MCF 10A (cell line): Measurements from ENCODE around the gene TMEM51. TPM values are rescaled to one million over a fixed set of nuclear protein-coding genes. Genes with fewer than 3 reads are reported as not detected.

Experiments
- BruUV-seq: library from RNA; stranded (reverse); fragments of 400-500 nt; replicated peaks from 2 replicates; lab custom pipeline; 2021; lab: Mats Ljungman, UMichigan
- CTCF ChIA-PET: fragments of 300-600 bp; sonication (Branson Sonifier 250); formaldehyde crosslinking; extraction: SDS; loops from one replicate; lab custom pipeline; 2021; ENCODE audit warnings: antibody characterized with exemption, inconsistent platforms; lab: Yijun Ruan, JAX
- POLR2A ChIA-PET: fragments of 300-600, 350-650 bp; sonication (Branson Sonifier 250); formaldehyde crosslinking; extraction: SDS; loops from one replicate; lab custom pipeline; 2020; ENCODE audit warnings: antibody characterized with exemption, inconsistent platforms; lab: Yijun Ruan, JAX
- DNase-seq: peaks from one replicate; pipeline ENCODE4 v3.0.0-alpha.2; 2018; ENCODE audit not compliant: unreplicated experiment
- H3K27ac Mint-ChIP-seq: one replicate; pipeline ENCODE4 v1.8.0; 2022; ENCODE audit warnings: mild to moderate bottlenecking, low read depth, mixed read lengths; ENCODE audit not compliant: unreplicated experiment
- H3K27me3 Mint-ChIP-seq: one replicate; pipeline ENCODE4 v1.8.0; 2022; ENCODE audit warnings: mixed read lengths; ENCODE audit not compliant: insufficient read depth, unreplicated experiment
- H3K36me3 Mint-ChIP-seq: one replicate; pipeline ENCODE4 v1.8.0; 2022; ENCODE audit warnings: mild to moderate bottlenecking, moderate library complexity, mixed read lengths; ENCODE audit not compliant: insufficient read depth, unreplicated experiment
- H3K4me1 Mint-ChIP-seq: one replicate; pipeline ENCODE4 v1.8.0; 2022; ENCODE audit warnings: mixed read lengths; ENCODE audit not compliant: insufficient read depth, unreplicated experiment
- H3K4me3 Mint-ChIP-seq: one replicate; pipeline ENCODE4 v1.8.0; 2022; ENCODE audit warnings: mild to moderate bottlenecking, moderate library complexity, mixed read lengths; ENCODE audit not compliant: unreplicated experiment
- H3K9me3 Mint-ChIP-seq: one replicate; pipeline ENCODE4 v1.8.0; 2022; ENCODE audit warnings: mixed read lengths; ENCODE audit not compliant: unreplicated experiment
- intact Hi-C: fragments of 100-400 bp; cut with micrococcal nuclease; formaldehyde crosslinking; loops from 2 replicates; pipeline ENCODE4 v1.14.1; 2022
- total RNA-seq: library from RNA; stranded (reverse); gene quantifications from 2 replicates; pipeline ENCODE4 v1.2.3, GENCODE V29; 2022
- TF ChIP-seq, protein P1 (sequence below): fragments of 200-600 bp; IDR thresholded peaks from one replicate; pipeline ENCODE4 v1.8.0; 2022; ENCODE audit warnings: antibody characterized with exemption, mild to moderate bottlenecking; ENCODE audit not compliant: unreplicated experiment

Gene TMEM51
- total RNA-seq, 1 experiment from 2014 or later = 6.4 TPM

DNA sequence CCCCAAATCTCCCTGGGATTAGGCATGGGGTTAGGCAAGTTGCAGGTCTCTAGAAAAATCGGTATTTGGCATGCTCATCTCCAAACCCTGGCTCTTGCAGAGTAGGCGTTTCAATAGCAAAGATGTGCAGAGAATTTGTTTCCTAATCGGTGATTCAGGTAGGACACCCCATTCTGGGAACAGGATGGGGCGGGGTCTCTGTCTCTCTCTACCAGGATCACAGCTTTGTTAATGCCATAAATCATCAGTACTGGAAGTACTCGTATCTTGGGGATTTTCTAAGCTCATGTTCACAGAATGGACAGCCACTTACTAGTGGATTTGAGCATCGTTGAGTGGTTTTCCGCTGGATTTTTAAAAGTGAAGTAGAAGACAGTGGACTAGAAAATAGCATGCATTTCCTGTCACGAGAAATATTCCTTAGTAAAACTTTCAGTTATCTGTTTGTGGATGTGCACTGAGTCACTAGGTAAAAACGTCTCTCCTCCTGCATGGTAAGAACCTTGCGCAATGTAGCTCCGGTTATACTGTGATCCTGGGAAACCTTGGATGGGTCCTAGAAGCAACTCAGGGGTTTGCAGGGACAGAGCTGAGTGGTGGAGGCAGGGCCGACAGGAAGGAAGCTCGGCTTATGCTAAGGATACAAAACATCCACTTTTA, 5.1 kb downstream of the TMEM51 start:
- BruUV-seq = no TSS peak
- Mint-ChIP-seq H3K9me3 (no peaks in the 10 kb centered on the region), H3K27me3 (no peaks in the 10 kb centered on the region), H3K4me3 (peak overlapping the region; percentile 63), H3K36me3 (peaks cover 6% of the 10 kb centered on the region), H3K27ac (peak overlapping the region; percentile 85), H3K4me1 (peaks cover 23% of the 10 kb centered on the region)
- POLR2A ChIA-PET = interaction anchor here (0.7 to 2.4 kb wide), 8 partner anchors 10 to 125 kb away, joined by 3 to 19 read pairs (median 4); no protein-coding TSS in a partner anchor
- DNase-seq = peak; percentile 80
- CTCF ChIA-PET = interaction anchor here (1.1 kb wide), 1 partner anchor 8 kb away, joined by 3 read pairs; no protein-coding TSS in a partner anchor
- intact Hi-C loops = loop anchor here (2.0 kb wide), 1 partner anchor 14 kb away; no protein-coding TSS in a partner anchor
- TF ChIP-seq, protein P1, sequence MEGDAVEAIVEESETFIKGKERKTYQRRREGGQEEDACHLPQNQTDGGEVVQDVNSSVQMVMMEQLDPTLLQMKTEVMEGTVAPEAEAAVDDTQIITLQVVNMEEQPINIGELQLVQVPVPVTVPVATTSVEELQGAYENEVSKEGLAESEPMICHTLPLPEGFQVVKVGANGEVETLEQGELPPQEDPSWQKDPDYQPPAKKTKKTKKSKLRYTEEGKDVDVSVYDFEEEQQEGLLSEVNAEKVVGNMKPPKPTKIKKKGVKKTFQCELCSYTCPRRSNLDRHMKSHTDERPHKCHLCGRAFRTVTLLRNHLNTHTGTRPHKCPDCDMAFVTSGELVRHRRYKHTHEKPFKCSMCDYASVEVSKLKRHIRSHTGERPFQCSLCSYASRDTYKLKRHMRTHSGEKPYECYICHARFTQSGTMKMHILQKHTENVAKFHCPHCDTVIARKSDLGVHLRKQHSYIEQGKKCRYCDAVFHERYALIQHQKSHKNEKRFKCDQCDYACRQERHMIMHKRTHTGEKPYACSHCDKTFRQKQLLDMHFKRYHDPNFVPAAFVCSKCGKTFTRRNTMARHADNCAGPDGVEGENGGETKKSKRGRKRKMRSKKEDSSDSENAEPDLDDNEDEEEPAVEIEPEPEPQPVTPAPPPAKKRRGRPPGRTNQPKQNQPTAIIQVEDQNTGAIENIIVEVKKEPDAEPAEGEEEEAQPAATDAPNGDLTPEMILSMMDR = no peak

- Mint-ChIP-seq H3K4me1 (peaks cover 23% of the 10 kb centered on the region), H3K27ac (peak overlapping the region; percentile 85), H3K36me3 (peaks cover 3% of the 10 kb centered on the region), H3K27me3 (no peaks in the 10 kb centered on the region), H3K9me3 (no peaks in the 10 kb centered on the region), H3K4me3 (no peak overlapping the region)
- intact Hi-C loops = loop anchor here (2.0 kb wide), 1 partner anchor 14 kb away; no protein-coding TSS in a partner anchor
- ChIA-PET CTCF (interaction anchor here (1.1 kb wide), 1 partner anchor 9 kb away, joined by 3 read pairs; no protein-coding TSS in a partner anchor), POLR2A (interaction anchor here (0.7 to 2.4 kb wide), 6 partner anchors 10 to 45 kb away, joined by 3 to 19 read pairs (median 6); no protein-coding TSS in a partner anchor)
- BruUV-seq = no TSS peak
- TF ChIP-seq, protein P1 = no peak
- no peak for DNase-seq
Measured at GRCh38 chr1:15159166-15159555, 5.6 kb downstream of the TMEM51 start.

- Mint-ChIP-seq H3K27me3 (no peaks in the 10 kb centered on the region), H3K27ac (no peak overlapping the region), H3K4me3 (no peak overlapping the region), H3K4me1 (peaks cover 23% of the 10 kb centered on the region), H3K36me3 (no peaks in the 10 kb centered on the region), H3K9me3 (no peaks in the 10 kb centered on the region)
- POLR2A ChIA-PET = interaction anchor here (0.8 kb wide), 1 partner anchor 8 kb away, joined by 4 read pairs; no protein-coding TSS in a partner anchor
- DNase-seq = no peak
- TF ChIP-seq, protein P1 = no peak
- BruUV-seq = no TSS peak
- intact Hi-C loops = no loop called here
- CTCF ChIA-PET = interaction anchor here (0.5 to 0.9 kb wide), 4 partner anchors 15 to 240 kb away, joined by 3 to 4 read pairs (median 3); no protein-coding TSS in a partner anchor
Measured at GRCh38 chr1:15160626-15161025, 7.1 kb downstream of the TMEM51 start.

- intact Hi-C loops = no loop called here
- no peak for DNase-seq
- CTCF ChIA-PET = no interaction called here
- no peak overlapping the region for H3K27ac Mint-ChIP-seq
- BruUV-seq = no TSS peak
- no peak overlapping the region for H3K4me3 Mint-ChIP-seq
- no peaks in the 10 kb centered on the region for H3K27me3 Mint-ChIP-seq
- TF ChIP-seq, protein P1 = no peak
- no peaks in the 10 kb centered on the region for H3K9me3 Mint-ChIP-seq
- H3K36me3 Mint-ChIP-seq = no peaks in the 10 kb centered on the region
- H3K4me1 Mint-ChIP-seq = peaks cover 17% of the 10 kb centered on the region
- POLR2A ChIA-PET = no interaction called here
Measured at GRCh38 chr1:15167386-15167785, 13.8 kb downstream of the TMEM51 start.
